OCI-LY7 (cell line): ENCODE measurements around the gene CDK14. TPM values are rescaled to one million over a fixed set of nuclear protein-coding genes. Genes with fewer than 3 reads are reported as not detected.

ENCODE experiments used
- BruUV-seq: library from RNA; stranded (reverse); fragments of 400-500 nt; replicated peaks from 2 replicates; lab custom pipeline; 2021; lab: Mats Ljungman, UMichigan
- CTCF ChIA-PET: fragments of 300-600 bp; sonication (Branson Sonifier 250); formaldehyde crosslinking; loops from one replicate; lab custom pipeline; 2022; ENCODE audit warnings: antibody characterized with exemption; ENCODE audit not compliant: unreplicated experiment; lab: Charles Lee
- POLR2A ChIA-PET: fragments of 300-600 bp; sonication (Branson Sonifier 250); formaldehyde crosslinking; loops from one replicate; lab custom pipeline; 2022; ENCODE audit warnings: antibody characterized with exemption; lab: Charles Lee
- DNase-seq: peaks from one replicate; pipeline ENCODE4 v3.0.0-alpha.2; 2015; ENCODE audit warnings: low spot score
- H2AFZ ChIP-seq: fragments of 200-600 bp; sonication (generic), shearing (Covaris generic); 2 replicates; pipeline ENCODE4 v1.6.1; 2014; ENCODE audit warnings: mild to moderate bottlenecking, antibody characterized with exemption, low read length, moderate library complexity
- H3K27ac ChIP-seq: fragments of 200-600 bp; sonication (generic); 2 replicates; pipeline ENCODE4 v1.5.1; 2014; ENCODE audit warnings: mixed run types, low read depth, mild to moderate bottlenecking, moderate library complexity, low read length, inconsistent platforms; ENCODE audit not compliant: poor library complexity, severe bottlenecking
- H3K36me3 ChIP-seq: fragments of 200-600 bp; sonication (generic); 2 replicates; pipeline ENCODE4 v1.6.1; 2014; ENCODE audit warnings: mild to moderate bottlenecking, antibody characterized with exemption, low read length, moderate library complexity, mixed read lengths; ENCODE audit not compliant: insufficient read depth
- H3K4me1 ChIP-seq: fragments of 200-600 bp; sonication (generic); 2 replicates; pipeline ENCODE4 v1.5.1; 2014; ENCODE audit warnings: mild to moderate bottlenecking, low read length; ENCODE audit not compliant: insufficient read depth, poor library complexity, severe bottlenecking
- H3K4me2 ChIP-seq: fragments of 200-600 bp; sonication (generic); 2 replicates; pipeline ENCODE4 v1.6.1; 2014; ENCODE audit warnings: mild to moderate bottlenecking, low read length
- H3K4me3 ChIP-seq: fragments of 200-600 bp; sonication (generic); 2 replicates; pipeline ENCODE4 v1.5.1; 2014; ENCODE audit warnings: mild to moderate bottlenecking, low read depth, low read length; ENCODE audit not compliant: poor library complexity, severe bottlenecking
- H3K79me2 ChIP-seq: fragments of 200-600 bp; sonication (generic); 2 replicates; pipeline ENCODE4 v1.6.1; 2016; ENCODE audit warnings: low read depth, mild to moderate bottlenecking, low read length, moderate library complexity, mixed read lengths; ENCODE audit not compliant: insufficient read depth
- H3K9me2 ChIP-seq: fragments of 200-600 bp; sonication (generic); 2 replicates; pipeline ENCODE4 v1.6.1; 2016; ENCODE audit warnings: mild to moderate bottlenecking, low read length, mixed read lengths; ENCODE audit not compliant: insufficient read depth
- H3K9me3 ChIP-seq: fragments of 200-600 bp; sonication (generic); 2 replicates; pipeline ENCODE4 v1.6.1; 2014; ENCODE audit warnings: mild to moderate bottlenecking, mixed run types, low read length, mixed read lengths
- H4K20me1 ChIP-seq: fragments of 200-600 bp; sonication (generic); 2 replicates; pipeline ENCODE4 v1.6.1; 2014; ENCODE audit warnings: mild to moderate bottlenecking, antibody characterized with exemption, low read length, moderate library complexity, mixed read lengths; ENCODE audit not compliant: insufficient read depth
- CTCF ChIP-seq: fragments of 200-600 bp; sonication (generic); conservative IDR thresholded peaks from 2 replicates; pipeline ENCODE4 v1.5.1; 2014; ENCODE audit warnings: mild to moderate bottlenecking, antibody characterized with exemption, low read length, moderate library complexity, mixed read lengths
- EZH2phosphoT487 ChIP-seq: fragments of 200-600 bp; sonication (generic); IDR thresholded peaks from 2 replicates; pipeline ENCODE4 v1.6.1; 2018; ENCODE audit warnings: low read depth, borderline replicate concordance, mild to moderate bottlenecking, mixed run types, antibody characterized with exemption, low read length, moderate library complexity, mixed read lengths
- intact Hi-C: fragments of 100-400 bp; cut with micrococcal nuclease; formaldehyde crosslinking; loops from one replicate; pipeline ENCODE4 v1.10.0; 2022; ENCODE audit not compliant: unreplicated experiment
- total RNA-seq, 2 experiments: library from RNA; depleted of rRNA in 1 of 2; stranded (reverse); fragments of >200 nt in 1 of 2; shearing (Covaris generic) in 1 of 2; gene quantifications; 2 replicates each; pipeline ENCODE4 v1.2.3, GENCODE V29; 2014 to 2022

The CDK14 gene
- total RNA-seq, 2 experiments from 2014 or later, result 90.7 to 111 TPM

- H2AFZ ChIP-seq, result no peak overlapping the region
- H3K36me3 ChIP-seq, result no peaks in the 10 kb centered on the region
- no peaks in the 10 kb centered on the region for H3K9me2 ChIP-seq
- no peaks in the 10 kb centered on the region for H3K79me2 ChIP-seq
- no peak overlapping the region for H3K4me2 ChIP-seq
- no TSS peak for BruUV-seq
- H4K20me1 ChIP-seq, result no peaks in the 10 kb centered on the region
- intact Hi-C loops, result no loop called here
- H3K9me3 ChIP-seq, result no peaks in the 10 kb centered on the region
- no peak for DNase-seq
- no peak overlapping the region for H3K27ac ChIP-seq
- no peak overlapping the region for H3K4me3 ChIP-seq
- TF ChIP-seq CTCF, result no peak
- POLR2A ChIA-PET, result no interaction called here
- no peaks in the 10 kb centered on the region for H3K4me1 ChIP-seq
- CTCF ChIA-PET, result no interaction called here
These were observed 502.4 kb downstream of the CDK14 start for GRCh38 chr7:91098566-91098965.

- no peaks in the 10 kb centered on the region for H3K79me2 ChIP-seq
- POLR2A ChIA-PET, result no interaction called here
- TF ChIP-seq CTCF (no peak), EZH2phosphoT487 (no peak)
- intact Hi-C loops, result no loop called here
- no peaks in the 10 kb centered on the region for H3K9me2 ChIP-seq
- H3K4me2 ChIP-seq, result no peak overlapping the region
- H4K20me1 ChIP-seq, result no peaks in the 10 kb centered on the region
- H3K9me3 ChIP-seq, result no peaks in the 10 kb centered on the region
- H3K4me3 ChIP-seq, result no peak overlapping the region
- H2AFZ ChIP-seq, result no peak overlapping the region
- BruUV-seq, result no TSS peak
- H3K27ac ChIP-seq, result no peak overlapping the region
- peaks cover 8% of the 10 kb centered on the region; the same call in 1 of the 2 replicates for H3K36me3 ChIP-seq
- CTCF ChIA-PET, result no interaction called here
- no peak for DNase-seq
- H3K4me1 ChIP-seq, result no peaks in the 10 kb centered on the region
These were observed 507.2 kb downstream of the CDK14 start for GRCh38 chr7:91103363-91103762.

GRCh38 chr7:91107460-91107859 is 511.3 kb downstream of the CDK14 start:
- no peak overlapping the region for H3K4me2 ChIP-seq
- H2AFZ ChIP-seq, result no peak overlapping the region
- H4K20me1 ChIP-seq, result no peaks in the 10 kb centered on the region
- no peaks in the 10 kb centered on the region for H3K79me2 ChIP-seq
- H3K4me3 ChIP-seq, result no peak overlapping the region
- no peak for DNase-seq
- H3K9me3 ChIP-seq, result no peaks in the 10 kb centered on the region
- CTCF ChIA-PET, result no interaction called here
- no peak overlapping the region for H3K27ac ChIP-seq
- intact Hi-C loops, result no loop called here
- no peaks in the 10 kb centered on the region for H3K4me1 ChIP-seq
- POLR2A ChIA-PET, result no interaction called here
- TF ChIP-seq EZH2phosphoT487, result no peak
- no peak for TF ChIP-seq CTCF
- peaks cover 10% of the 10 kb centered on the region; the same call in 1 of the 2 replicates for H3K36me3 ChIP-seq
- no TSS peak for BruUV-seq
- no peaks in the 10 kb centered on the region for H3K9me2 ChIP-seq
